GM19324 (cell line): ENCODE results near the gene MYH7B.

Experiments used
- ATAC-seq: cut with Tn5 transposase; IDR thresholded peaks from one replicate; pipeline ENCODE4 v1.9.1; 2021; ENCODE audit warnings: mild to moderate bottlenecking, moderate library complexity; ENCODE audit not compliant: unreplicated experiment, low FRiP score

MYH7B gene

DNA sequence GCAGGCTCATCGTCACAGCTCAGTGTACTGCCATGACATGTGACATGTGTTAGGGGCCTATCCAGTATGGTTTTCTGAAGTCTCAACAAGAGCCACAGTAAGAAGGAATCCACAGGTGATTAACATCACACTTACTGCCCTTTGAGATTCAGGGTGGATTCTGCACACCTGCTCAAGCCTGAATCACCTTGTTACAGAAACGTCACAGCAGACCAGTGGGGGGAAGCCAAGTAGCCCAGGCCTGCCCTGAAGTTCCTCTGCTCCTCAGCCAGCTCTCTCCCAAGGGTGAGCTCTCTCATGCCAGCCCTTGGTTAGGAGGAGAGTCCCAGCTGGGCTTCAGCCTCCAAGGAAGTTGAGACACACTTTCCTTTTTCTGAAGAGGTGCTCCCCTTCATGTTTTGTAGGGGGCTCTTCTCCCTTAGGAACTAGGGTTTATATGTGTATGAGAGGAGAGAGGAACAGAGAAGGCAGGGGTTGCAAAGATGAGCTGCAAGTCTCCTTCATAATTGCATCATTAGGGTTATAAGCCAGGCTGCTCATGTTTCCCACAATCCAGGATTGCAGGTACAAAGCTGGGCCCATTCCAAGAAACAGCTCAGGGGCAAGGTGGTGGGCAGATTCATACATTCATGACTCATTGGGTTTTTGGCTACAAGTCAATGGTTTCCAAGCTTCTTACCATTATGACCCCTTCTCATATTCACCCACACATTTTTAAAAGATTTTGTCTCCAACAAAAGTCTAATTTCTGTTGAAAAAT lies 11.7 kb upstream of the MYH7B start:
- ATAC-seq: no peak

DNA sequence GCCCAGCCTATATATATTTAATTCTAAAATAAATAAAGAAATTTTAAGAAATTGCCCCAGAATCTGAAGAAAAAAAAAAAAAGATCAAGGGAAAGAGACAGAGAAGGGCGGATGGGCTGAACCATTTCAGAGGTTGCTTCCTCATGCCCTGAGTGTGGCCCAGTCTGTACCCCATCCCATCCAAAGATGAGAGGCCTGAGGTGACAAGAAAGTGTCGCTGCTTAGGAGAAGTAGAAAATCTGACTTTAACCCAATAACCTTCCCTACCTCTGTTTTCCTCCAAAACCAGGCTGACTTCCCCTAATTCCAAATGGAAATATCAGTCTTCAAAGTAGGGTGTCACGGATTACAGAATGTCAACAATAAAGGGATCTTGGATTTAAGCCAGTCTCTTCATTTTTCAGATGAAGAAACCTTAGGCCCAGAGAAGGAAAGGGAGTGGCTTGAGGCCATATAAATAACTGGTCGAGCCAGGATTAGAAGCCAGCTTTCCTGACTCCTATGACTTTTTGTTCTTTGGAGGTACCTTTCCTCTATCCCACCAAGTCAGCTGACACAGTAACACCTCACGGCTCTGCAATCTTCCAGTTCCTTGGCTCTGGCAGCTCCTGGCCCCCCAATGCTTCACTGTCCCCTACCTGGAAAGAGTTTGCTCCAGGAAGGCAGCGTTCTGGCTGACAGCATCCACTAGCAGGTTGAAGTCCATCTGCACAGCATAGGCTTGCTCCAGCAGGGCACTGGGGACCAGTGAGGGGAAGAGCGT lies 10.2 kb upstream of the MYH7B start:
- no peak for ATAC-seq

DNA sequence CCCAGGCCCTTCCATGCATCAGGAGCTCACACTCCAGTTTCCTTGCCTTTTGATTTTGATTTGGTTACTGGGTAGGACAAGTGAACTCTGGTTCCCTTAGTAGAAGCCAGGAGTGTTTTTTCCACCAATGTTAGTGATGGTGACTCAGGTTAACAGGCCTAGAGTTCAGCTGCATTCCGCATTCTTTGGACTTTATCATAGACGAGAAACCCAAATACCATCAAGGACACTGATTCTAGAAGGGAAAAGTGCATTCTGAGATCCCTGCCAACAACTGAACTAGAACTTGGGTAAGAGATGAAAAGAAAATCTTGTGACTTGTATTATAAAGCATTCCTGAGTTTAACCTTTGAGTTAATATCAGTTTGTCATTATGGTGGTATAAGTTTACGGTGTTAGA lies 9.0 kb upstream of the MYH7B start:
- ATAC-seq: no peak

DNA sequence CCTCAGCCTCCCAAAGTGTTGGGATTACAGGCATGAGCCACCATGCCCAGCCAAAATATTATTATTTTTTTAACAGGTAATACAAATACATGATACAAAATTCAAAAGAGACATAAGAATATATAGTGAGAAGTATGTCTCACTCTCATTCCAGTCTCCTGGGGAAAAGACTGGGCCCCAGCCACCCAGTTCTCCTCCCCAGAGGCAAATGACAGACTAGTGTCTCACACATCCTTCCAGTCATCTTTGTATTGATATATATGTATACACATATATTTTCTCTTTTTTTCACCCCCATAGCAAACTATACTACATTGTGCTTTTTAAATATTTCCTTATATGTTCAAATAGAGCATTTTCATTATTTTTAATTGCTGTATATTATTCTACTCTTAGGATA lies 8.3 kb upstream of the MYH7B start:
- ATAC-seq: no peak

DNA sequence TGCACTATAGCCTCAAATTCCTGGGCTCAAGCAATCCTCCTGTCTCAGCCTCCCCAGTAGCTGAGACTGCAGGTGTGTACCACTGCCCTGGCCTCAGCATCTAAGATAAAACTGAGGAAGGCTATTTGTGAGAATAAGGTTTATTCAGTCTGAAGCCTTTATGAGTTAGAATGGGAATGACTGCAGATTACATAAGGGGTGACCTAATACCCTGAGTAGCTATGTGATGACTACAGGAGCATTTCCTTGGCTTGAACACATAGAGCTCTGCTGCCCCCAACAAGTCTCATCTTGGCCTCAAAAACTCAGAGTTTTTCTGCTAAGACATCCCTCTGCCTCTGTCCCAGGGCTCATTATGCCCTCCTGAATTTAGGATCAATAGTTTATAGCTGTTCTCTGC lies 7.6 kb upstream of the MYH7B start:
- no peak for ATAC-seq

DNA sequence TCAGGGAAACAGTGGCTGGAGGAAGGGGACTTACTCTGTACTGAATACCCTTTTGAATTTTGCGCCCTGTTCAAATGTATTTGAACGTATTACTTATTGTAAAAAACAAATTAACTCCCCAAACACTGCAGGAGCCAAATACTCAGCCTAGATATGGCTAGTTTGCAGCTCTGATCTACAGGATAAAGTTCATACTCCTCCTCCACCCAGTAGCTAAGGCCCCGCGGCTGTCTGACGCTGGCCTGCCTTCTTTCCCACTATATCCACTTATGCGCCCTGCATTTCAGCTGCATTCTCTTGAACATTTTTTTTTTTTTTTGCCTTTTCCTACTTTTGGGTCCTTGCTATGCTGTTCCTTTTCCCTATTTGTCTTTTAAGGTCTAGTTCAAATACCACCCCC lies 6.5 kb upstream of the MYH7B start:
- no peak for ATAC-seq

DNA sequence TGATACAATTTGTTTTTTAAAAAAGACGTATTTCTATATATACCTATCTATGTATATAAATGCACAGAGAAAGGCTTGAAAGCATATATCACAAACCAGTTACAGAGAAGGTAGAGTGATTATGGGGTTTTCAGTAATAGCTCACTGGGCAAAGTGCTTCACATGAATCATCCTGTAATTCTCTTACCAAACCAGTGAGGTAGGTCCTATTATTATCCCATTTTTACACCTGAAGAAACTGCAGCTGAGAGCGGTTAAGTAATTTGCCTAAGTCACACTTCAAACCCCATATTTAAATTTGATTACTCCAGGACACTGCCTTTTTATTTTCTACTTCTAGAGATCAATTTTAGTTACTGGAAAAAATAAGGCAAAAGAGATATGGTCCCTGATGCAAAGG lies 4.4 kb upstream of the MYH7B start:
- ATAC-seq: no peak

DNA sequence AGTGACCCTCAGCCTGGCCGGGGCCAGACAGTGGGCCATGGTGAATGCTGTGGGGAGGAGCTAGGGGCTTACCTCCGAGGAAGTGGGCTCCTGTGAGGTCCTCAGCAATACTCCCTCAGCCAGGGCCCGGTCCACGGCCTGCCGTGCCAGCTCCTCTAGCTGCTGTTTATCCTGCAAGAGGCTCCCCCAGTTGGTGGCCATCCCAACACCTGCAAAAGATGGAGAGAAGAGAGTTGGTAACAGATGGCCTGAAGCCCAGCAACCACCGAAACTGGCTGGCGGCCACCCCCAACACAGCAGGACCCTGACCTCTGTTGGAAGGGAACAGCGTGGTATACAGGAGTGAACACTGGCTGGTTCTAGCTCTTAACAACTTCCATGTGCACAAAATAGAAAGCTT lies 4.0 kb upstream of the MYH7B start:
- ATAC-seq: no peak

DNA sequence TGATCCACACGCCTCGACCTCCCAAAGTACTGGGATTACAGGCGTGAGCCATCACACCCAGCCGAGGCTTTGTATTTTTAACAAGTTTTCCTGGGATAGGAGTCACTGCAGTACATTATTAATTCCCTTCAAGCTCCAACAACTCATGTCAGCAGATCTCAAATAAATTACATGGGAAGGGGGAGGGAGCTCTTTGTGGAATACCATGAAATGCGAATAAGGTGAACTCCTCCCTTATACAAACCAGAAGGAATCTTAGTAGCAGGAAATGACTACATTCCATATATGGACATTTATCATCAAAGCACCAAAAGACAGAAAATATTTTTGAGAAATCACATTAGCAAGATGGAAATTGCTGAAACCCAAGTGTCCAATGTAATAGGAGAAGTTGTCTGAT lies 3.0 kb upstream of the MYH7B start:
- no peak for ATAC-seq

DNA sequence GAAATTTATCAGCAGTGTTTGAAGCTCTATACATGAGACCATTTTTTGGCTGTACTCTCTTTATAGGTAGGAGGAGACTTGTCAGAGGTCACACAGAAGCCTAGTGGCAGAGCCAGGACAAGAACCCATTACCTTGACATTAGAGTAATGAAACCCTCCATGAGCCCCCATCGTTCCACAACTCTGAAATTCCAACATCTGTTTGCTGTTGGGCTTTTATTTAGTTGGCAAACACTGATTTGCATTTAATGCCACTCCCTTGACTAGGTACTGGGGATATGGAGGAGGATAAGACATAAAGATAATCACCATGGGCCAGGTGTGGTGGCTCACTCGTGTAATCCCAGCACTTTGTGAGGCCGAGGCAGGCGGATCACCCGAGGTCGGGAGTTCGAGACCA lies 1.7 kb upstream of the MYH7B start:
- ATAC-seq: no peak

DNA sequence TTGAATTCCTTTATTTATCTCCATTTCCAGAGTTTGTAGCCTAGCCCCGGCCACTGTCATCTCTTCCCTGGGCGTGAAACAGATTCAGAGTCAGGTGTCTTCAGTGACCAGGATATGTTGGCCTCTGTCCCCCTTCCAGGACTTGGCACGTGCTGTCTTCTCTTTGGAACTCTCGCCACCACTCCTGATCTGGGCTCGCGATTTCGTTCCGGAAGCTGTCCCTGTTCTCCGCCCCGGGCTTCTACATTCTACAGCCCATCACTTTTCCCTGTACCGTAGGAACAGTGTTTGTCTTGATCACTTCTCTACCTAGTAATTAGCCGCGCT lies 801 bp upstream of the MYH7B start:
- ATAC-seq: no peak

DNA sequence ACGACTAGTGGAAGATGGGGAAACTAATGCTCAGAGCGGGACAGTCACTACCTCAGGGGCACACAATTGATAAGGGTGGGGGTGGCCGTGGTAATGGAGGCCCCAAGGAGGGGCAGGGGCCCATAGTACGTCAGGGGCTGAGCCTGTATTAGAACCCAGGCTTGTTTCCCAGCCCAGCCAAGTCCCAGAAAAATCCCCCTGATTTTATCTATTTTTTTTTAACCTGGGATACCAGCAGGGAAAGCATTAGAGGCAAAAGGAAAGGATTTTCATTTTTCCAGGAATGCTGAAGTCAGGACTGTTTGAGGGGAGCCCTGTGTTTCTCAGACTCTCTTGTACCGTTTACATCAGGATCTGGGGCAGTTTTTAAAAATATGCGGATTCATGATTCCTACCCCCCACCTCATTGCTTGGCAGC lies 382 bp downstream of the MYH7B start:
- no peak for ATAC-seq

DNA sequence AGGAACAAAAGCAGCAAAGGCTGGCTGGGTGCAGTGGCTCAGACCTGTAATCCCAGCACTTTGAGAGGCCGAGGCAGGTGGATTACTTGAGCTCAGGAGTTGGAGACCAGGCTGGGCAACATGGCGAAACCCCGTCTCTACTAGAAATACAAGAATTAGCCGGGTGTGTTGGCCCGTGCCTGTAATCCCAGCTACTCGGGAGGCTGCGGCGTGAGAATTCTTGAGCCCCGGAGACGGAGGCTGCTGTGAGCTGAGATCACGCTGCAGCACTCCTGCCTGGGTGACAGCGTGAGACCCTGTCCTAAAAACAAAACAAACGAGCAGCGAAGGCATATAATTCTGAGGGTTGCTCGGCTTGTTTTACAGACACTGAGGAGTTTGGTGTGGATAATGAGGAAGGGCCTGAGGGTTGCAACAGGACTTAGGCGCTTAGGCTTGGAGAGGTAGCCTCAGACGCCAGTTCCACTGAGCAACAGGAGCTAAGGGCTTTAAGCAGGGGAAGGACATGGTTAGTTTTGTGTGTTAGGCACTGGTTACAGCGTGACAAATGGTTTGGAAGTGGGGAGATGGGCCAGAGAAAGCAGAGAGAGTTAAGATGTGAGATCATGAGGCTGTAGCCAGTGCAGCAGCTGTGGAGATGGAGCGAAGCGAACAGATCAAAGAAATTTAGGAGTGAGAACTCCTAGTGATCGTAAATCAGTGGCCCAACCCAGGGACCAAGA lies 1.2 kb downstream of the MYH7B start:
- ATAC-seq: no peak

DNA sequence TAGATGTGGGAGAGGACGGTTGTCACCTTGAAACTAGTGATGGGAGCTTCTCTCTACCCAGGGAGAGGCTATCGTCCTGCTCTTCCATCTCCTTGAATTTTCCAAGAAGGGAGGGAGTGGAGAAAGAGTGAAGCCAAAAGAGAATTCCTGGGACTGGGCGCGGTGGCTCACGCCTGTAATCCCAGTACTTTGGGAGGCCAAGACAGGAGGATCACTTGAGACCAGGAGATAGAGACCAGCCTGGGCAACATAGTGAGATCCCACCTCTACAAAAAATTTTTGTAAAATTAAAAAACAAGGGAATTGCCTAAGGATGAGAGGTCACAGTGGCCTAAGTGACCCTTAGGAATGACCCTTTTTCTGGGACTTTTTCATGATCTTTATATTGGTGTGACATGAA lies 8.8 kb downstream of the MYH7B start:
- ATAC-seq: no peak

DNA sequence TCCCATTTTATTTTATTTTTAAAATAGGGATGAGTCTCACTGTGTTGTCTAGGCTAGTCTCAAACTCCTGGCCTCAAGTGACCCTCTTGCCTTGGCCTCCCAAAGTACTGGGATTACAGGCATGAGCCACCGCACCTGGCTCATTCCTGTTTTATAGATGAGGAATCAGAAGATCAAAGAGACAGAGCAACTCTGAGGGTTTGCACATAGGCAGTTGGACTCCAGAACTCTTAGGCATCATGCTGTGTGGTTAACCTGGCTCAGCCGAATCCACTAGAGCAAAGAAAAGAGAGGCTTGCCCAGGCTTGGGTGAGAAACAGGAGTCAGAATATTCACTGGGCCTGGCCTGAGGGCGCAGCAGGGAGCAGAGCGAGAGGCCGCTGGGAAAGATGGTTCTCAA lies 9.4 kb downstream of the MYH7B start:
- ATAC-seq: no peak

DNA sequence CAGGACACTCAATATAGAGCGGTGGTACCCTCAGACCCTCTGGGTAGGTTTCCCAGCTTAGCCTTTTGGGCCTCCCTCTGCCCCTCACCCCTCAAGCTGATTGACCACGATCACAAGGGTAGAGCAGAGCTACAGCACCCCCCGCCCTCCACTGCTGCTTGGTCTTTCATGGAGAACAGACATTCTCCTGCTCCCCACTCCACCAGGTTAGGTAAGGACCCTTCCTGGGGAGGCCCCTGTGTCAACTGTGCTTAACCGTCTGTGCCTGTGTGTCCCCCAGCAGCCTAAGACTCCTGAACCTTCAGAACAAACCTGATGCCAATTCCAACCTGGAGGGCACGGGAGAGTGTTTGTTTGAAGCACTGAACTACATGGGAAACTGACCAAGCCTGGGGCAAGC lies 11.8 kb downstream of the MYH7B start:
- ATAC-seq: no peak

DNA sequence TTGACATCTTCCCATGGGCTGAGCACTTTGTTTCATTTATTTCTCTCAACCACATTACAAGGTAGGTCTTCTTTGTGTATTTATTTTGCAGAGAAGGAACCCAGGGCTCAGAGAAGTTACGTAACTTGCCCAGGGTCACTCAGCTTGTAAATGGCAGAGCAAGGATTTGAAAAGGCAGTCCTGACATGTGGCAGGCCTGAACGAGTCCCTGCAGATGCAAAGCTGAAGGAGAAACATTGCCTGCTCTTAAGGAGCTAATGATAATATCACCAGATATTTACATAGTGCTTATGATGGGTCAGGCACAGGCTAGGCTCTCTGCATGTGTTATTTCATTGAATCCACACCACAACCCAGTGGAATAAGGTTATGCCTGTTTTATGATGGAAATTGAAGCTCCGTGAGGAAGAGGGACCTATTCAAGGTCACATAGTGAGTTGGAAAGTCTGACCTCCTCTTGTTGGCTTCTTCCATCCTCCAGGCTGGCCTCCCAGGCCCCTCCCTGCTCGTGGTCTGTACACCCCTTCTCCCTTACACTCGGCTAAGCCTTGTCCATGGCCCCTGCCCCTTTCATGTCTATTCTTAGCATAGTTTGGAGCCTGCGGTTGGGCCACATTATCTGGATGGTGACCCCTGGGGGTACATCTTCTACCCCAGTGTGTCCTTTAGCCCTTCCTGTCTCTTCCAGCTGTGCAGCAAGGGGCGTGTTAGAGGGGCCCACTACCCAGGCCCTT lies 12.5 kb downstream of the MYH7B start:
- ATAC-seq: no peak

DNA sequence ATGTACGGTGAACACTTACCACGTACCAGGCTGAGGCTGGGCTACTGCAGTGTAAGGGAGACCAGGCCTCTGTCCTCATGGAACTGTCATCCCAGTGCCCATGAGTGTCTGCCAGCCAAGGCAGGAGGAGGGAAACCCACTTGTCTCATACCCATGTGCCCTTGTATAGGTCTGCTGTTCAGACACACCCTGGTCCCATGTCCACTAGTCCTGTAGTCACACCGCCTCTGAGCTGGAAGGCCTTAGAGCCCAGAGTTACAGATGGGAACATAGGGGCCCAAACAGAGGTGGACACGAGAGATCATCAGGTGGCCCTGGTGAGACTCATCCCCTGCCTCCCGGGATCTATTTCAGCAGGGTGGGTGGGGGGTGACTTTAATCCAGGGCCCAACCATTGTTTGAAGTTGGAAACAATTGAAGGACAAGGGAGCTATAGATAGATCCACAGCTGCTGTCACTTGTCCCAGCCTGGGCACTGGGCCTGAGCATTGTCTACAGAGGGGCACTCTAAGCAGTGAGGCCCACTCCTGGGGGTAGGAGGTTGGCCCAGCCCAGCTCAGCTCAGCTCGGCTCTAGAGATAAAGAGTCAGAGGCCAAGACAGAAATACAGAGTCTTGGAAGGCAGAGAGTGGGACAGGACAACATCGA lies 14.6 kb downstream of the MYH7B start:
- ATAC-seq: no peak

DNA sequence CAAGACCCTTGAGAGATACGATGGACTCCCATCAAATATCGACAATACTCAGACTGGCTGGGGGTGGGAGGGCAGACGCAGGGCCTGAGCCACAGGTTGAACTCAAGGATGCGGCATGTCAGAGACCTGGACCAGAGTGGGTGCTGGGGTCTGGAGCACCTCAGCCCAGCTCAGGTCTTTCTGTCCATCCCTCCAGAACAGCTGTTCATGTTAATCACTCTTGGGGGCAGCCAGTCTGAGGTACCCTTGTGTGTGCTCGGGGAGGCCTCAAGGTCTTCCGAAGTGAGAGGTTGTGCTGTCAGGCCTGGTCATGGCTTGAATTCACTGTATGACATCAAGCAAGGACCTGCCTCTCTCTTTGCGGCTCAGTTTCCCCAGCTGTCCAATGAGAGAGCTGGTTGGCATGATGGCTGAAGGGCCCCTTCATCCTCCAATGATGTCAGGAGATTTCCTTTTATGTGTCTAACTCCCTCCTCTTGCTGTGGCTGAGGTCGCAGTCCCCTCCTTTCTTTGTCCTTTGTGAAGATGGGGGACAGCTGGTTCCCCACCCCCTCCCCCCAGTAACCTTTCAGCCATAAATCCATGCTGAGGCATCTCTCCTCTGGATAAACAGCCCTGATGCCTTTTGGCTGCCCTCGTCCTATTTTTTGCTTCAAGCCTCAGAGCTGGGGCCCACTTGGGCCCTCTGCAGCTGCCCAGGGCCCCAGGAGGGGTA lies 15.3 kb downstream of the MYH7B start:
- no peak for ATAC-seq
